ENCODE measurements around the gene SLC25A43.
"Not testable (repeated sequence)": the region's sequence is repeated elsewhere in the genome, so short reads cannot be mapped to it uniquely, and the experiment has no call there.

Gene SLC25A43

DNA sequence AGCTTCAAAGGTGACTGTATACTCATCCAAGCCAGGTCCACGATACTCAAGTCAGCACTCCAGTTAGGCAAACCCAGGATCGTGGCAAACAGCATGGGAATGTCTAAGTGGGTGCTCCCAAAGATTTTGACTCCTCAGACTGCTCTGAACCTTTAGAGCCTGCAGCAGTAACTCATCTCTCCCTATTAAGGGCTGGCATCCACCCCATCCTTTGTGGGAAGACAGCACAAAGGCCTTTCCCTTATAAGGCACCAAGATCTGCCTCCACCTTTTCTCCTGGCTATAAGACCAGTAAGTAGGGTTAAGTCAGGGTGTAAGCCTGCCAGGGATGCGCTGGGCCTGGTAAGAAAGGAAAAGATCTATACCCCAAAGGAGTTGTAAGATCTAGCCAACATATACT, 23.6 kb upstream of the SLC25A43 start:
- Mint-ChIP-seq H3K4me3 (no peak overlapping the region), H3K9me3 (peaks cover 36% of the 10 kb centered on the region), H3K27me3 (ENCODE audit: low read depth, poor library complexity) (peaks cover 2% of the 10 kb centered on the region), H3K27ac (no peak overlapping the region), H3K4me1 (no peaks in the 10 kb centered on the region), H3K36me3 (ENCODE audit: low read depth) (no peaks in the 10 kb centered on the region)
- TF ChIP-seq, protein P1, sequence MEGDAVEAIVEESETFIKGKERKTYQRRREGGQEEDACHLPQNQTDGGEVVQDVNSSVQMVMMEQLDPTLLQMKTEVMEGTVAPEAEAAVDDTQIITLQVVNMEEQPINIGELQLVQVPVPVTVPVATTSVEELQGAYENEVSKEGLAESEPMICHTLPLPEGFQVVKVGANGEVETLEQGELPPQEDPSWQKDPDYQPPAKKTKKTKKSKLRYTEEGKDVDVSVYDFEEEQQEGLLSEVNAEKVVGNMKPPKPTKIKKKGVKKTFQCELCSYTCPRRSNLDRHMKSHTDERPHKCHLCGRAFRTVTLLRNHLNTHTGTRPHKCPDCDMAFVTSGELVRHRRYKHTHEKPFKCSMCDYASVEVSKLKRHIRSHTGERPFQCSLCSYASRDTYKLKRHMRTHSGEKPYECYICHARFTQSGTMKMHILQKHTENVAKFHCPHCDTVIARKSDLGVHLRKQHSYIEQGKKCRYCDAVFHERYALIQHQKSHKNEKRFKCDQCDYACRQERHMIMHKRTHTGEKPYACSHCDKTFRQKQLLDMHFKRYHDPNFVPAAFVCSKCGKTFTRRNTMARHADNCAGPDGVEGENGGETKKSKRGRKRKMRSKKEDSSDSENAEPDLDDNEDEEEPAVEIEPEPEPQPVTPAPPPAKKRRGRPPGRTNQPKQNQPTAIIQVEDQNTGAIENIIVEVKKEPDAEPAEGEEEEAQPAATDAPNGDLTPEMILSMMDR (IDR thresholded peaks at IDR 0.05) = no peak
- DNase-seq = no peak

DNA sequence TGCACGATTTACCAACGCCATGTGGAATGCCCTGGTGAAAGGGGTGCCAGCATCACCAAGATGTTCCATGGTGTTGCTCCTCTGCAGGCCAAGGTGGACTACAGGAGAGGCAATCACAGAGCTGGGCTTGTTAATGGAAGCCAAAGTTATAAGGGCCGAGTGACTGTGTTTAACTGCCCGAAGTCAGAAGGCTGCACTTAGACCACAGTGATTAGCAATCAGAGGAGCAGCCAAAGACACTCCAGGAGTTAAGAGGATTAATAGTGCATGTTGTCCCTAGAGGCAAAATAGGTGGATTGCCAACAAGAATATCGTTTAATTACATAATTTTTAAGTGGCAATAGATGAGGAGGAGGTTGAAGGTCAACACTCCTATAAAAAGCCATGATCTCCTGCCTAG, 22.8 kb upstream of the SLC25A43 start:
- TF ChIP-seq, protein P1 (IDR thresholded peaks at IDR 0.05) = no peak
- Mint-ChIP-seq H3K4me3 (no peak overlapping the region), H3K36me3 (ENCODE audit: low read depth) (no peaks in the 10 kb centered on the region), H3K4me1 (no peaks in the 10 kb centered on the region), H3K27me3 (ENCODE audit: low read depth, poor library complexity) (peaks cover 2% of the 10 kb centered on the region), H3K9me3 (peaks cover 36% of the 10 kb centered on the region), H3K27ac (no peak overlapping the region)
- no peak for DNase-seq

DNA sequence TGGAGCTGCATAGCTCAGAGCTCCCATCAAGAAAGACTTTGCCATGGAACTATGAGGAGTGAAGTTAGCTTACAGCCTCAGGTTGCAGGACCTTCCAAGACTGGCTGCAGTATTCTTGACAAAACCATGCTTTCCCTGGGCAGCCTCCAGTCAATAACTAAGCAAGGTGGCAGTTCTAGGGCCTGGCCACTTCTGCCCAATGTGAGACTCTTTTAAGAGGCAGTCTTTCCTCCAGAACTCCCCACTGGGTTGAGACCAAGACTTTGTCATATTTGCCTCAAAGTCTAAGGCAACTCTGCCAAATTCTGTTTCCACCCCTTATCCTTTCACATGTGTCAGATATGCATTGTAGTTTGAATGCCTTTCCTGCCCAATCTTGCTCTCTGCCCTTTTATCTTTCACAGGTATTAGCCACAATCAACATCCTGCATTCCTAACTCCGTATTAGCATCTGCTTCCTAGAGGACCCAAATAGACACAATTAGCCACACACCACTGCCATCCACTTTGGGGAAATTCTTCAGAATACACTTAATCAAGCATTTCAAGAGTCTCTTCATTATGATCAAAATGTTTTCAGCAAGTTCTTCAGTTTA, 17.7 kb upstream of the SLC25A43 start:
- Mint-ChIP-seq H3K36me3 (ENCODE audit: low read depth) (no peaks in the 10 kb centered on the region), H3K9me3 (peaks cover 35% of the 10 kb centered on the region), H3K4me3 (no peak overlapping the region), H3K27ac (no peak overlapping the region), H3K27me3 (ENCODE audit: low read depth, poor library complexity) (peaks cover 2% of the 10 kb centered on the region), H3K4me1 (peaks cover 8% of the 10 kb centered on the region)
- TF ChIP-seq, protein P1 (IDR thresholded peaks at IDR 0.05) = no peak
- no peak for DNase-seq

DNA sequence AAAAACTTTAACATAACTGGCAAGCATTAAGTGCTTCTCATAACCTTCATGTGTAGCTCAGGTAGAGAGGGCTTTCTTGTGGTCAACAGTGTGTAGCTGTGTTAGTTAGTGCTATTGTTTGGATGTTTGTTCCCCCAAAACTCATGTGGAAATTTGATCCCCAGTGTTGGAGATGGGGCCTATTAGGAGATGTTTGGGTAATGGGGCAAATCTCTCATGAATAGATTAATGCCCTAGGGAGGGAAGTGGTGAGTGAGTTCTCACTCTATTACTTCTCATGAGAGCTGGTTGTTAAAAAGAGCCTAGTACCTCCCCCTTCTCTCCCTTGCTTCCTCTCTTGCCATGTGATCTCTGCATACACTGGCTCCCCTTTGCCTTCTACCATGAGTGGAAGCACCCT, 16.5 kb upstream of the SLC25A43 start:
- TF ChIP-seq, protein P1 (IDR thresholded peaks at IDR 0.05) = no peak
- no peaks in the 10 kb centered on the region for H3K36me3 Mint-ChIP-seq (ENCODE audit: low read depth)
- H3K9me3 Mint-ChIP-seq = peaks cover 39% of the 10 kb centered on the region
- H3K27ac Mint-ChIP-seq = peak overlapping the region; percentile 22
- peaks cover 8% of the 10 kb centered on the region for H3K4me1 Mint-ChIP-seq
- no peak for DNase-seq
- H3K27me3 Mint-ChIP-seq (ENCODE audit: low read depth, poor library complexity) = no peaks in the 10 kb centered on the region
- no peak overlapping the region for H3K4me3 Mint-ChIP-seq

DNA sequence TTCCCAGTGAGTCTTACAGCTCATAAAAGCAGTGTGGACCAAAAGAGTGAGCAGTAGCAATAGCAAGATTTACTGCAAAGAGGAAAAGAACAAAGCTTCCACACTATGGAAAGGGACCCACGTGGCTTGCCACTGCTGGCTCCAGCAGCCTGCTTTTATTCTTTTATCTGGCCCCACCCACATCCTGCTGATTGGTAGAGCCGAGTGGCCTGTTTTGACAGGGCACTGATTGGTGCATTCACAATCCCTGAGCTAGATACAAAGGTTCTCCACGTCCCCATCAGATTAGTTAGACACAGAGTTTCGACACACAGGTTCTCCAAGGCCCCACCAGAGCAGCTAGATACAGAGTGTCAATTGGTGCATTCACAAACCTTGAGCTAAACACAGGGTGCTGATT, 12.5 kb upstream of the SLC25A43 start:
- not testable (repeated sequence) for DNase-seq; H3K27ac Mint-ChIP-seq; H3K4me3 Mint-ChIP-seq; H3K27me3 Mint-ChIP-seq (ENCODE audit: low read depth, poor library complexity); H3K36me3 Mint-ChIP-seq (ENCODE audit: low read depth)
- Mint-ChIP-seq H3K4me1 (peaks cover 28% of the 10 kb centered on the region), H3K9me3 (peaks cover 55% of the 10 kb centered on the region)

DNA sequence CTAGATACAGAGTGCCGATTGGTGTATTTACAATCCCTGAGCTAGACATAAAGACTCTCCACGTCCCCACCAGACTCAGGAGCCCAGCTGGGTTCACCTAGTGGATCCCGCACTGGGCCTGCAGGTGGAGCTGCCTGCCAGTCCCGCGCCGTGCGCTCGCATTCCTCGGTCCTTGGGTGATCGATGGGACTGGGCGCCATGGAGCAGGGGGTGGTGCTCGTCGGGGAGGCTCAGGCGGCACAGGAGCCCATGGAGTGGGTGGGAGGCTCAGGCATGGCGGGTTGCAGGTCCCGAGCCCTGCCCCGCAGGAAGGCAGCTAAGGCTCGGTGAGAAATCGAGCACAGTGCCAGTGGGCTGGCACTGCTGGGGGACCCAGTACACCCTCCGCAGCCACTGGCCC, 11.7 kb upstream of the SLC25A43 start:
- not testable (repeated sequence) for H3K27ac Mint-ChIP-seq; H3K4me3 Mint-ChIP-seq; DNase-seq; H3K27me3 Mint-ChIP-seq (ENCODE audit: low read depth, poor library complexity); H3K36me3 Mint-ChIP-seq (ENCODE audit: low read depth)
- Mint-ChIP-seq H3K4me1 (peaks cover 27% of the 10 kb centered on the region), H3K9me3 (peaks cover 61% of the 10 kb centered on the region)

DNA sequence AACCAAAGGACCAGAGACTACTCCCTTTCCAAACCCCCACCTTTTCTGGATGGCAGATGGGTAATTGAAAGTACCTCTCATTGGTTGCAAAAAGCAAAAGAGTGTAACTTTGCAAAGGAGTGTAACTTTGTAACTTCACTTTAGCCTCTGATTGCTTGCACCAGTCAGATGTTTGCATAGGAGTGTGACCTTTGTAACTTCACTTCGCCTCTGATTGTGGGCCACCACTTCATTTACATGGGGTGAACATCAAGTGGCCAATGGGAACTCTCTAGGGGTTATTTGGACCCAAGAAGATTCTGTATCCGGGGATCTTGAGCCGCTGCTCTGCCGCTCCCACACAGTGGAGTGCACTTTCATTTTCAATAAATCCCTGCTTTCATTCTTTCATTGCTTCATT, 9.9 kb upstream of the SLC25A43 start:
- peaks cover 71% of the 10 kb centered on the region for H3K9me3 Mint-ChIP-seq
- peaks cover 4% of the 10 kb centered on the region for H3K36me3 Mint-ChIP-seq (ENCODE audit: low read depth)
- peaks cover 2% of the 10 kb centered on the region for H3K27me3 Mint-ChIP-seq (ENCODE audit: low read depth, poor library complexity)
- peaks cover 21% of the 10 kb centered on the region for H3K4me1 Mint-ChIP-seq
- H3K27ac Mint-ChIP-seq = no peak overlapping the region
- TF ChIP-seq, protein P1 (IDR thresholded peaks at IDR 0.05) = no peak
- DNase-seq = no peak
- H3K4me3 Mint-ChIP-seq = no peak overlapping the region
